ENCODE data around the gene NECAP2. TPM values are rescaled to one million over a fixed set of nuclear protein-coding genes. Genes with fewer than 3 reads are reported as not detected.

NECAP2 gene
- total RNA-seq, 1 experiment from 2014 or later = 29.8 TPM

DNA sequence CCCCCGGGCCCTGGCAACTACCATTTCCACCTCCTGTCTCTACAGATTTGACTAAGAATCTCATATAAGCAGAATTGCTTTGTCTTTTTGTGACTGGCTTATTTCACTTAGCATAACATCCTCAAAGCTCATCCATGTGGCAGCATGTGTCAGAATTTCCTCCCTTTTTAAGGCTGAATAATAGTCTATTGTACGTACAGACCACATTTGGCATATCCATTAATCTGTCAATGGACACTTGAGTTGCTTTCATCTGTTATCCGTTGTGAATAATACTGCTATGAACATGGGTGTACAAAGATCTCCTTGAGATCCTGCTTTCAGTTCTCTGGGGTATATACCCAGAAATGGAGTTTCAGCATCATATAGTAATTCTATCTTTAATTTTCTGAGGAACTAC is 27.3 kb upstream of the NECAP2 start (continued):
- TF ChIP-seq, protein P1, sequence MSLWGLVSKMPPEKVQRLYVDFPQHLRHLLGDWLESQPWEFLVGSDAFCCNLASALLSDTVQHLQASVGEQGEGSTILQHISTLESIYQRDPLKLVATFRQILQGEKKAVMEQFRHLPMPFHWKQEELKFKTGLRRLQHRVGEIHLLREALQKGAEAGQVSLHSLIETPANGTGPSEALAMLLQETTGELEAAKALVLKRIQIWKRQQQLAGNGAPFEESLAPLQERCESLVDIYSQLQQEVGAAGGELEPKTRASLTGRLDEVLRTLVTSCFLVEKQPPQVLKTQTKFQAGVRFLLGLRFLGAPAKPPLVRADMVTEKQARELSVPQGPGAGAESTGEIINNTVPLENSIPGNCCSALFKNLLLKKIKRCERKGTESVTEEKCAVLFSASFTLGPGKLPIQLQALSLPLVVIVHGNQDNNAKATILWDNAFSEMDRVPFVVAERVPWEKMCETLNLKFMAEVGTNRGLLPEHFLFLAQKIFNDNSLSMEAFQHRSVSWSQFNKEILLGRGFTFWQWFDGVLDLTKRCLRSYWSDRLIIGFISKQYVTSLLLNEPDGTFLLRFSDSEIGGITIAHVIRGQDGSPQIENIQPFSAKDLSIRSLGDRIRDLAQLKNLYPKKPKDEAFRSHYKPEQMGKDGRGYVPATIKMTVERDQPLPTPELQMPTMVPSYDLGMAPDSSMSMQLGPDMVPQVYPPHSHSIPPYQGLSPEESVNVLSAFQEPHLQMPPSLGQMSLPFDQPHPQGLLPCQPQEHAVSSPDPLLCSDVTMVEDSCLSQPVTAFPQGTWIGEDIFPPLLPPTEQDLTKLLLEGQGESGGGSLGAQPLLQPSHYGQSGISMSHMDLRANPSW (CRISPR knock-in tag; conservative IDR thresholded peaks at IDR 0.05; ENCODE audit: low read depth) = no peak
- TF ChIP-seq, protein P2, sequence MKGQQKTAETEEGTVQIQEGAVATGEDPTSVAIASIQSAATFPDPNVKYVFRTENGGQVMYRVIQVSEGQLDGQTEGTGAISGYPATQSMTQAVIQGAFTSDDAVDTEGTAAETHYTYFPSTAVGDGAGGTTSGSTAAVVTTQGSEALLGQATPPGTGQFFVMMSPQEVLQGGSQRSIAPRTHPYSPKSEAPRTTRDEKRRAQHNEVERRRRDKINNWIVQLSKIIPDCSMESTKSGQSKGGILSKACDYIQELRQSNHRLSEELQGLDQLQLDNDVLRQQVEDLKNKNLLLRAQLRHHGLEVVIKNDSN (CRISPR knock-in tag; IDR thresholded peaks at IDR 0.05) = no peak
- no peak for TF ChIP-seq NR2C2 (CRISPR knock-in tag; IDR thresholded peaks at IDR 0.05)
- TF ChIP-seq ZNF263 (CRISPR knock-in tag; IDR thresholded peaks at IDR 0.05; ENCODE audit: low read depth) = no peak
- TF ChIP-seq, protein P3, sequence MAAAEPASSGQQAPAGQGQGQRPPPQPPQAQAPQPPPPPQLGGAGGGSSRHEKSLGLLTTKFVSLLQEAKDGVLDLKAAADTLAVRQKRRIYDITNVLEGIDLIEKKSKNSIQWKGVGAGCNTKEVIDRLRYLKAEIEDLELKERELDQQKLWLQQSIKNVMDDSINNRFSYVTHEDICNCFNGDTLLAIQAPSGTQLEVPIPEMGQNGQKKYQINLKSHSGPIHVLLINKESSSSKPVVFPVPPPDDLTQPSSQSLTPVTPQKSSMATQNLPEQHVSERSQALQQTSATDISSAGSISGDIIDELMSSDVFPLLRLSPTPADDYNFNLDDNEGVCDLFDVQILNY (CRISPR knock-in tag; IDR thresholded peaks at IDR 0.05) = no peak
- TF ChIP-seq SP1 (CRISPR knock-in tag; conservative IDR thresholded peaks at IDR 0.05) = no peak
- TF ChIP-seq FOXP4 (CRISPR knock-in tag; IDR thresholded peaks at IDR 0.05) = no peak
- TF ChIP-seq CTCF (IDR thresholded peaks at IDR 0.05) = no peak
- no peak for TF ChIP-seq ZBTB43 (CRISPR knock-in tag; IDR thresholded peaks at IDR 0.05)
- no peak for TF ChIP-seq SMAD4 (CRISPR knock-in tag; IDR thresholded peaks at IDR 0.05)

DNA sequence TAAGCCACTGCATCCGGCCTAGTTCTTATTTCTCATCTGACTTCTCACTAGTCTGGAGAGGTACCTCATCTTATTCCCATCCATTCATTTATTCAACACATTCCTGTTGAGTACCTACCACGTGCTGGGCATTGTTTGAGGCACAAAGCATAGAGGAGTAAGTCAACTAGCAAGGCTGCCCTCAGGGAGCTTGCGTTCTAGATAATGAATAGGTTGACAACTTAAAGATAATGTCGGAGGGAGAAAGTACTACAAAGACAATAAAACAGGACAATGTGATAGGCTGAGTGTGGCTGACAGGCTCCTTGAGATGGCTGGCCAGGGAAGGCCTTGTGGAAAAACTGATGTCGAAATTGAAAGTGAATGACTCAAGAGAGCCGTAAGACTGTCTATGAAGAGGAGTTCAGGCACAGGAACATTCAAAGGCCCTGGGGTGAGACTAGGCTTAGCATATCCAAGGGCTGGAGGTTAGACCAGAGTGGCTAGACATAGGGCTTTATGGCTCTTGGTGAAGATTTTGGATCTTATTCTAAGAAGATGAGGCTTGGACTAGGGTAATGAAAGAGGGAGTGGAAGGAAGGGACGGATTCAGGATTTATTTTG is 21.6 kb upstream of the NECAP2 start:
- H3K4me1 Mint-ChIP-seq = peaks cover 12% of the 10 kb centered on the region
- no peak for ATAC-seq
- no peak overlapping the region for H3K4me3 Mint-ChIP-seq
- DNase-seq (ENCODE audit: low spot score) = no peak
- ChIA-PET POLR2A (no interaction called here), CTCF (no interaction called here)
- TF ChIP-seq, protein P4, sequence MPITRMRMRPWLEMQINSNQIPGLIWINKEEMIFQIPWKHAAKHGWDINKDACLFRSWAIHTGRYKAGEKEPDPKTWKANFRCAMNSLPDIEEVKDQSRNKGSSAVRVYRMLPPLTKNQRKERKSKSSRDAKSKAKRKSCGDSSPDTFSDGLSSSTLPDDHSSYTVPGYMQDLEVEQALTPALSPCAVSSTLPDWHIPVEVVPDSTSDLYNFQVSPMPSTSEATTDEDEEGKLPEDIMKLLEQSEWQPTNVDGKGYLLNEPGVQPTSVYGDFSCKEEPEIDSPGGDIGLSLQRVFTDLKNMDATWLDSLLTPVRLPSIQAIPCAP (CRISPR knock-in tag; IDR thresholded peaks at IDR 0.05) = no peak
- no peak for TF ChIP-seq GTF2I (CRISPR knock-in tag; conservative IDR thresholded peaks at IDR 0.05)
- TF ChIP-seq CBFB (CRISPR knock-in tag; IDR thresholded peaks at IDR 0.05; ENCODE audit: low read depth) = no peak
- no peak for TF ChIP-seq TEAD1 (CRISPR knock-in tag; IDR thresholded peaks at IDR 0.05)
- no peak for TF ChIP-seq RORB (CRISPR knock-in tag; IDR thresholded peaks at IDR 0.05)
- TF ChIP-seq JUN (CRISPR knock-in tag; IDR thresholded peaks at IDR 0.05) = no peak
- TF ChIP-seq, protein P5, sequence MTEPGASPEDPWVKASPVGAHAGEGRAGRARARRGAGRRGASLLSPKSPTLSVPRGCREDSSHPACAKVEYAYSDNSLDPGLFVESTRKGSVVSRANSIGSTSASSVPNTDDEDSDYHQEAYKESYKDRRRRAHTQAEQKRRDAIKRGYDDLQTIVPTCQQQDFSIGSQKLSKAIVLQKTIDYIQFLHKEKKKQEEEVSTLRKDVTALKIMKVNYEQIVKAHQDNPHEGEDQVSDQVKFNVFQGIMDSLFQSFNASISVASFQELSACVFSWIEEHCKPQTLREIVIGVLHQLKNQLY (CRISPR knock-in tag; IDR thresholded peaks at IDR 0.05) = no peak
- no peak for TF ChIP-seq TP53 (CRISPR knock-in tag; IDR thresholded peaks at IDR 0.05)
- no peak for TF ChIP-seq ATF1 (CRISPR knock-in tag; IDR thresholded peaks at IDR 0.05)
- TF ChIP-seq CTCF (IDR thresholded peaks at IDR 0.05) = no peak
- no peaks in the 10 kb centered on the region; the same call in 1 of the 2 replicates for H3K27me3 Mint-ChIP-seq (ENCODE audit: low read depth)
- no peak overlapping the region for H3K27ac Mint-ChIP-seq
- no peaks in the 10 kb centered on the region for H3K9me3 Mint-ChIP-seq
- H3K36me3 Mint-ChIP-seq = no peaks in the 10 kb centered on the region

All from WTC11 (cell line).